Neural cell (in vitro differentiated cells): Measurements from ENCODE around the gene CYP26B1.

Experiments used
- EP300 ChIP-seq: fragments of 450-650 bp; conservative IDR thresholded peaks from 2 replicates; pipeline ENCODE4 v1.6.1; 2014; ENCODE audit warnings: antibody characterized with exemption, mild to moderate bottlenecking, moderate library complexity; ENCODE audit not compliant: poor library complexity, severe bottlenecking
- EZH2 ChIP-seq: fragments of 200-600, 300-800 bp; shearing (Covaris generic), sonication (generic); IDR thresholded peaks from 2 replicates; pipeline ENCODE4 v1.6.1; 2014; ENCODE audit warnings: antibody characterized with exemption, low read length, borderline replicate concordance, mild to moderate bottlenecking; ENCODE audit not compliant: insufficient read depth, poor library complexity, severe bottlenecking
- MXI1 ChIP-seq: fragments of 450-650 bp; conservative IDR thresholded peaks from 2 replicates; pipeline ENCODE4 v1.6.1; 2014; ENCODE audit warnings: antibody characterized with exemption, mild to moderate bottlenecking; ENCODE audit not compliant: poor library complexity, severe bottlenecking
- POLR2AphosphoS5 ChIP-seq: IDR thresholded peaks from 2 replicates; pipeline ENCODE4 v1.6.1; 2012
- RAD21 ChIP-seq: fragments of 450-650 bp; conservative IDR thresholded peaks from 2 replicates; pipeline ENCODE4 v1.6.1; 2014; ENCODE audit warnings: antibody characterized with exemption, mild to moderate bottlenecking, moderate library complexity
- SMC3 ChIP-seq: fragments of 450-650 bp; conservative IDR thresholded peaks from 2 replicates; pipeline ENCODE4 v1.6.1; 2014; ENCODE audit warnings: antibody characterized with exemption, mild to moderate bottlenecking, moderate library complexity; ENCODE audit not compliant: poor library complexity
- TF ChIP-seq, protein P1 (sequence below): fragments of 450-650 bp; IDR thresholded peaks from 2 replicates; pipeline ENCODE4 v1.5.1; 2014; ENCODE audit warnings: antibody characterized with exemption, mild to moderate bottlenecking, moderate library complexity; ENCODE audit not compliant: poor library complexity, severe bottlenecking

DNA sequence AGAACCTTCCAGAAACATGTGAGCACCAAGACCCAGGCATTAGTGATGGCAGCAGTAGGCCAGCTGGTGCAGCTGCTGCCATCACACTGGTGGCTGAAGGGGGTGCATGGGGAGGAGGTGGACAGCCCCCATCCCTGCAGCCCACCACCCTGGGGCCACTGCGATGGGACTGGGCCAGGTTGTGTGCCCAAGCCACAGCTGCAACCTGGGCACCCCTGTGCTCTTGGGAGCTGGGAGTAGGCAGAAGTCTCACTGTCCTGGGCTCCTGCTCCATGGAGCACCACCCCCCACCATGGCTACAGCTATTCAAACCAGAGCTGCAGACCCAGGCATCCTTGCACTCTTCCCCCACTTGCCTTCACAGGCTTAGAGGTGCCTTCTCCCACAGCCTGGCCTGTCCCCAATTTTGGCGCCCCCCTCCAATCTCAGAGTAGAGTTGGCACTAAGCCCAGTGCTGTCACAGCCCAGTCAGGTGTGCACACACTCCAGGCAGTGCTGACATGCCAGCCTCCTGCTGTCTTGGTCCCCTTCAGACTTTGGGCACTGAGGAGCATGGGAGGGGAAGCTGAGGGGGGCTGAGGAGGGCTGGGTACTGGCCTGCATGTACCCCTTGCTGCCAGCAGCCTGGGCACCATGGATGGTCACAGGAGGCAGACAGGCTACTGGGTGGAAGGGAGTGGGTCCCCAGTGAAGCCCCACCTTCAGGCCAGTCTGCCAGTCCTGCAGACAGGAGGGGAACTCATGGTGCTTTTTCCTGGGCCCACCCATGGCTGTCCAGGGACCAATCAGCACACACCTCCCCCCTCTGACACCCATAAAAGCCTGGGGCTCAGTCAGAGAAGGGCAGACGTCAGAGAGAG is 67.1 kb downstream of the CYP26B1 start:
- TF ChIP-seq, protein P1, sequence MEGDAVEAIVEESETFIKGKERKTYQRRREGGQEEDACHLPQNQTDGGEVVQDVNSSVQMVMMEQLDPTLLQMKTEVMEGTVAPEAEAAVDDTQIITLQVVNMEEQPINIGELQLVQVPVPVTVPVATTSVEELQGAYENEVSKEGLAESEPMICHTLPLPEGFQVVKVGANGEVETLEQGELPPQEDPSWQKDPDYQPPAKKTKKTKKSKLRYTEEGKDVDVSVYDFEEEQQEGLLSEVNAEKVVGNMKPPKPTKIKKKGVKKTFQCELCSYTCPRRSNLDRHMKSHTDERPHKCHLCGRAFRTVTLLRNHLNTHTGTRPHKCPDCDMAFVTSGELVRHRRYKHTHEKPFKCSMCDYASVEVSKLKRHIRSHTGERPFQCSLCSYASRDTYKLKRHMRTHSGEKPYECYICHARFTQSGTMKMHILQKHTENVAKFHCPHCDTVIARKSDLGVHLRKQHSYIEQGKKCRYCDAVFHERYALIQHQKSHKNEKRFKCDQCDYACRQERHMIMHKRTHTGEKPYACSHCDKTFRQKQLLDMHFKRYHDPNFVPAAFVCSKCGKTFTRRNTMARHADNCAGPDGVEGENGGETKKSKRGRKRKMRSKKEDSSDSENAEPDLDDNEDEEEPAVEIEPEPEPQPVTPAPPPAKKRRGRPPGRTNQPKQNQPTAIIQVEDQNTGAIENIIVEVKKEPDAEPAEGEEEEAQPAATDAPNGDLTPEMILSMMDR, result no peak
- TF ChIP-seq POLR2AphosphoS5 (no peak), EZH2 (no peak), EP300 (no peak), MXI1 (no peak), RAD21 (no peak), SMC3 (no peak)
